Chondrocyte (in vitro differentiated cells): ENCODE measurements around the gene OR11L1. TPM values are rescaled to one million over a fixed set of nuclear protein-coding genes. Genes with fewer than 3 reads are reported as not detected.

Source experiments
- DNase-seq: peaks from one replicate; pipeline ENCODE4 v3.0.0; 2021; ENCODE audit warnings: mixed read lengths, low spot score
- H3K27ac Mint-ChIP-seq: one replicate; pipeline ENCODE4 v1.8.0; 2021; ENCODE audit warnings: mild to moderate bottlenecking, moderate library complexity, mixed read lengths; ENCODE audit not compliant: unreplicated experiment
- H3K27me3 Mint-ChIP-seq: 2 replicates; pipeline ENCODE4 v1.8.0; 2021; ENCODE audit warnings: low read depth, mixed read lengths
- H3K36me3 Mint-ChIP-seq: 2 replicates; pipeline ENCODE4 v1.8.0; 2021; ENCODE audit warnings: low read depth, mixed read lengths
- H3K4me1 Mint-ChIP-seq: 2 replicates; pipeline ENCODE4 v1.8.0; 2021; ENCODE audit warnings: low read depth, mild to moderate bottlenecking, mixed read lengths
- H3K4me3 Mint-ChIP-seq: one replicate; pipeline ENCODE4 v1.8.0; 2021; ENCODE audit warnings: mild to moderate bottlenecking, moderate library complexity, mixed read lengths; ENCODE audit not compliant: unreplicated experiment
- H3K9me3 Mint-ChIP-seq: 2 replicates; pipeline ENCODE4 v1.8.0; 2021; ENCODE audit warnings: low read depth, mixed read lengths
- total RNA-seq: library from RNA; stranded (reverse); gene quantifications from 3 replicates; pipeline ENCODE4 v1.2.1, GENCODE V29; 2021
- TF ChIP-seq, protein P1 (sequence below): fragments of 200-600 bp; sonication (generic); IDR thresholded peaks from 2 replicates; pipeline ENCODE4 v1.5.0; 2021; ENCODE audit warnings: antibody characterized with exemption, mild to moderate bottlenecking, moderate library complexity

Gene OR11L1
- total RNA-seq, 1 donor from 2014 or later = not detected

- H3K4me1 Mint-ChIP-seq = no peaks in the 10 kb centered on the region
- TF ChIP-seq, protein P1, sequence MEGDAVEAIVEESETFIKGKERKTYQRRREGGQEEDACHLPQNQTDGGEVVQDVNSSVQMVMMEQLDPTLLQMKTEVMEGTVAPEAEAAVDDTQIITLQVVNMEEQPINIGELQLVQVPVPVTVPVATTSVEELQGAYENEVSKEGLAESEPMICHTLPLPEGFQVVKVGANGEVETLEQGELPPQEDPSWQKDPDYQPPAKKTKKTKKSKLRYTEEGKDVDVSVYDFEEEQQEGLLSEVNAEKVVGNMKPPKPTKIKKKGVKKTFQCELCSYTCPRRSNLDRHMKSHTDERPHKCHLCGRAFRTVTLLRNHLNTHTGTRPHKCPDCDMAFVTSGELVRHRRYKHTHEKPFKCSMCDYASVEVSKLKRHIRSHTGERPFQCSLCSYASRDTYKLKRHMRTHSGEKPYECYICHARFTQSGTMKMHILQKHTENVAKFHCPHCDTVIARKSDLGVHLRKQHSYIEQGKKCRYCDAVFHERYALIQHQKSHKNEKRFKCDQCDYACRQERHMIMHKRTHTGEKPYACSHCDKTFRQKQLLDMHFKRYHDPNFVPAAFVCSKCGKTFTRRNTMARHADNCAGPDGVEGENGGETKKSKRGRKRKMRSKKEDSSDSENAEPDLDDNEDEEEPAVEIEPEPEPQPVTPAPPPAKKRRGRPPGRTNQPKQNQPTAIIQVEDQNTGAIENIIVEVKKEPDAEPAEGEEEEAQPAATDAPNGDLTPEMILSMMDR = no peak
- H3K9me3 Mint-ChIP-seq = peaks cover 26% of the 10 kb centered on the region
- H3K27ac Mint-ChIP-seq = no peak overlapping the region
- no peaks in the 10 kb centered on the region for H3K27me3 Mint-ChIP-seq
- DNase-seq = no peak
- H3K36me3 Mint-ChIP-seq = no peaks in the 10 kb centered on the region
- H3K4me3 Mint-ChIP-seq = no peak overlapping the region
Measured at GRCh38 chr1:247849616-247850015, 7.9 kb upstream of the OR11L1 start.

DNA sequence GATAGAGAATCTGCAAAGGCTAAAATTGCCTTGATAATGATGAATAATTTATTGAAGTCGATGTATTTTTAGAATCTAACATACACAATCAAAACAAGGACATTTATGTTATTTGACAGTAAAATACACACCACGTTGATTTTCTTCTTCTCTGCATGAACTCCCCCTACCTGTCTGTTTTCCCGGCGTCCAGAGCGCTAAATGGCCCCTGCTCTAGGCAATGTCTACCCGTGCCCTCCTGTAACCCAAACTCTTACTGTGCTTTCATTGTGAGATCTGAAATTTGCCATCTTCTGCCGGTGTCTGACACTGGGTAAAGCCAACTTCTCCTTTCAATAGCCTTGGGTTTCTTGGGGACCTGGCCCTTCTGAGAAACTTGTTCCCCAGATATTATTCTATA, 6.7 kb upstream of the OR11L1 start:
- H3K4me3 Mint-ChIP-seq = no peak overlapping the region
- H3K4me1 Mint-ChIP-seq = no peaks in the 10 kb centered on the region
- H3K27ac Mint-ChIP-seq = no peak overlapping the region
- peaks cover 19% of the 10 kb centered on the region for H3K9me3 Mint-ChIP-seq
- TF ChIP-seq, protein P1 = no peak
- no peaks in the 10 kb centered on the region for H3K27me3 Mint-ChIP-seq
- H3K36me3 Mint-ChIP-seq = no peaks in the 10 kb centered on the region
- DNase-seq = no peak

DNA sequence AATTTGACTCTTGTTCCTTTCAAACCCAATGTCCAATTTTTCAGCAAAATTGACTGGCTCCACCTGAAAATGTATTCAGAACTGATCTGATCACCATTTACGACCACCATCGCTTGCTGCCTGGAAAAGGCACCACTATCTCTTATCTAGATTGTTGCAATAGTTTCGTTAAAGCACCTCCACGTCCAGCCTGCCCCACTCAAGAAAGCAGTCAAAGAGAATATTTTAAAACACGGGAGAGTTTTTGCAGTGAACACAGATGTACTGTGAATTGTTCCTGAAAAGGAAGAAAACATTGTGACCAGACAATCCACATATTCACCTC, 4.0 kb upstream of the OR11L1 start:
- no peak overlapping the region for H3K4me3 Mint-ChIP-seq
- no peak for DNase-seq
- TF ChIP-seq, protein P1 = no peak

GRCh38 chr1:247845011-247845692, 3.5 kb upstream of the OR11L1 start:
- H3K4me3 Mint-ChIP-seq = no peak overlapping the region
- DNase-seq = no peak
- no peaks in the 10 kb centered on the region for H3K27me3 Mint-ChIP-seq
- TF ChIP-seq, protein P1 = no peak
- no peak overlapping the region for H3K27ac Mint-ChIP-seq
- peaks cover 18% of the 10 kb centered on the region for H3K9me3 Mint-ChIP-seq
- no peaks in the 10 kb centered on the region for H3K4me1 Mint-ChIP-seq
- H3K36me3 Mint-ChIP-seq = no peaks in the 10 kb centered on the region

More for the DNA sequence above, 4.0 kb upstream of the OR11L1 start:
- peaks cover 18% of the 10 kb centered on the region for H3K9me3 Mint-ChIP-seq
- H3K36me3 Mint-ChIP-seq = no peaks in the 10 kb centered on the region
- no peak overlapping the region for H3K27ac Mint-ChIP-seq
- no peaks in the 10 kb centered on the region for H3K27me3 Mint-ChIP-seq
- no peaks in the 10 kb centered on the region for H3K4me1 Mint-ChIP-seq

DNA sequence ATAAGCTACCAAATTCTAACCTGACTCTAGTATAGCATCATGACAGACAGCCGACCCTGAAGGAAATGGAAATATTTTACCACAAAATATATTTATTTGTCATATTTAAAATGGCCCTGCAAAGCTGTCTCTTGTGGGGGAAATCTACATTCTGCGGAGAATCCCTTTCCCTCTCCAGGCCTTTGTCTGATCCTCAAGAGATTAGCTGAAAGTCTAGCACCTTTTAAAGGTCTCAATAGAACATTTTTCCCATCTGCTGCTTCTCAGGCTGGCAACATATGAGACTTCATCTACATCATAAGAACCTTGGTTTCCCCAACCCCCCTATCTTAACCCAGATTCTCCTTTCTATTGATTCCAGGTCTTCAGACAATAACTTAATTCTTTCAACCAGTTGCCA, 1.7 kb upstream of the OR11L1 start:
- Mint-ChIP-seq H3K27me3 (no peaks in the 10 kb centered on the region), H3K27ac (no peak overlapping the region), H3K4me1 (no peaks in the 10 kb centered on the region), H3K4me3 (no peak overlapping the region), H3K9me3 (peaks cover 20% of the 10 kb centered on the region), H3K36me3 (no peaks in the 10 kb centered on the region)
- TF ChIP-seq, protein P1 = no peak
- DNase-seq = no peak
